GM10266 (cell line): ENCODE results near the gene PTPRC.

Experiments
- DNase-seq: peaks from one replicate; pipeline ENCODE4 v3.0.0; 2012; ENCODE audit errors: extremely low spot score
- CTCF ChIP-seq: IDR thresholded peaks from 2 replicates; pipeline ENCODE4 v1.5.1; 2012; ENCODE audit warnings: mild to moderate bottlenecking, low read depth; ENCODE audit not compliant: control insufficient read depth, insufficient read depth; ENCODE audit errors: missing control alignments

The PTPRC gene

GRCh38 chr1:198725090-198725489 lies 86.2 kb downstream of the PTPRC start:
- no peak for DNase-seq
- TF ChIP-seq CTCF: no peak

GRCh38 chr1:198726455-198726854 lies 87.6 kb downstream of the PTPRC start:
- no peak for TF ChIP-seq CTCF
- DNase-seq: no peak

GRCh38 chr1:198729195-198729863 lies 90.5 kb downstream of the PTPRC start:
- no peak for TF ChIP-seq CTCF
- DNase-seq: no peak

- no peak for DNase-seq
- no peak for TF ChIP-seq CTCF
These were observed 92.1 kb downstream of the PTPRC start for GRCh38 chr1:198730952-198731351.

GRCh38 chr1:198734323-198735008 lies 95.6 kb downstream of the PTPRC start:
- DNase-seq: peak; percentile 10
- TF ChIP-seq CTCF: no peak

GRCh38 chr1:198741744-198742143 lies 102.9 kb downstream of the PTPRC start:
- DNase-seq: no peak
- TF ChIP-seq CTCF: no peak

GRCh38 chr1:198747127-198747526 lies 108.3 kb downstream of the PTPRC start:
- TF ChIP-seq CTCF: no peak
- no peak for DNase-seq
